Measurements from ENCODE around the gene JAG1.

Gene JAG1

DNA sequence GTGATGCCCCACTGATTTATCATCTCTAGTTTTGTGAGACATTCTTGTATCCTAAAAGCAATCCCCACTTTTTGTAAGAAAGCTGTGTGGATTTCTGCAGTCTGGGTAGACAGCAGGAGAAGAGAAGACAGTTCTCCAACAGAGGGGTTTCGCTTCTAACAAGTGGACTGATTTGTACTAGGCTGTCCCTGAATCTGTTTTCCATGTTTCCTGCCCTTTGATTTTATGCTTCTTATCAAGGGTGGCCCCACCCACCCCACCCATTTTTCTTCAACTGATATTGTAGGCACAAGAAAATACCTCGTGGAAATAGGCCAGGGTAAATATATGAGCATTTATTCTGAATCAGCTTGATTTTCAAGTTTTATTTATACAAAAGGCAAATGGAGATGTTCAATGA is 25.7 kb upstream of the JAG1 start:
- FAIRE-seq, result no peak

DNA sequence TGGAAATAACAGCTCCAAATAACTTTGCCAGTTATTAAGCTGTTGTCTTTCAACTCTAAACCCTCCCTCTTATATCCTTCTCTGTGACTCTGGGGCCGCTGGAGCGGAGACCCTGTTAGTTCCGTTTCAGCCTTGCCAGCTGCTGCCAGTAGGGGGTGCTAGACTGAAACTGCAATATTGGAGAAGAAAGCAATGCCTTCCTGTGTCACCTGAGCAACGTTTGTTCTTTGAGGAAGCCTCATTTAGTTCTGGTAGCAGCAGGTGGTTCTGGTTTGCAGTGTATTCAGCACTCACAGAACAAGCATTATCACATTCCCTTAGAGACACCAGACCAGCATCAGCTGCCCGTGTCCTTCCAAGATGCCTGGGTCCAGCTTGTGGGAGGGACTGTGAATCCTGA is 22.9 kb upstream of the JAG1 start:
- FAIRE-seq, result no peak

DNA sequence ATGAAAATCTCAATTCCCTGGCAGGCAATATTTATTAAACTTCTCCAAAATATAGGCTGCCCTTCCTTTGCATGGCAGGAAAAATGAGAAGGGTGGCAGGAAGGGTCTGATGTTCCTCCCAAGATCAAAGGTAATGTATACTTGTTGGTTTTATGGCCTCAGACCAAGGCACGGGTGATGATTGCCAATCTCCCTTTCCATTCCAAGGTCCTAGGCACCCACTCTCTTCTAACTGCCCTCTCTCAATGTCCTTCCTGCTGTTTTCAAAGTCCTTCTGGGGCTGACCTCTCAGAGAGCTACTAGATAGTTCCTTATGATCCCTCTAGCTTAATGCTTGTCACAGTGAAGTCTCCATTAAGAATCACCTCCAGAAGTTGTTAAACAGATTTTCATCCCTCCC is 15.6 kb upstream of the JAG1 start:
- no peak for FAIRE-seq

DNA sequence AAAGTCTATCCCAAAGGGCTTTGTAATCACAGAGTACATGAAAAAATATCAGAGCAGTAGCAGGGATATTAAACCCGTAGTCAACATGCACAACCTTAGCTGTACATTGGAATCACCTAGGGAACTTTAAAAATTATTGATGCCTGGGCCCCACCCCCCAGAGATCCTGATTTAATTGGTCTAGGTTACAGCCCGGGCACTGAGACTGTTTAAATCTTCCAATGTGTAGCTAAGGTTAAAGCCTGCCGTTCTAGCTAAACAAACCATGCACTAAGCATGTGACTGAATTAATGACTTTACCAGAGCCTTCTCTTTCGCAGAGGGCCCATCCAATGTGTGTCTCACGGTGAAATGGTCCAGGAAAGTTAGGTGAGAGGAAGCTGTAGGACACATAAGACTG is 14.1 kb upstream of the JAG1 start:
- no peak for FAIRE-seq

DNA sequence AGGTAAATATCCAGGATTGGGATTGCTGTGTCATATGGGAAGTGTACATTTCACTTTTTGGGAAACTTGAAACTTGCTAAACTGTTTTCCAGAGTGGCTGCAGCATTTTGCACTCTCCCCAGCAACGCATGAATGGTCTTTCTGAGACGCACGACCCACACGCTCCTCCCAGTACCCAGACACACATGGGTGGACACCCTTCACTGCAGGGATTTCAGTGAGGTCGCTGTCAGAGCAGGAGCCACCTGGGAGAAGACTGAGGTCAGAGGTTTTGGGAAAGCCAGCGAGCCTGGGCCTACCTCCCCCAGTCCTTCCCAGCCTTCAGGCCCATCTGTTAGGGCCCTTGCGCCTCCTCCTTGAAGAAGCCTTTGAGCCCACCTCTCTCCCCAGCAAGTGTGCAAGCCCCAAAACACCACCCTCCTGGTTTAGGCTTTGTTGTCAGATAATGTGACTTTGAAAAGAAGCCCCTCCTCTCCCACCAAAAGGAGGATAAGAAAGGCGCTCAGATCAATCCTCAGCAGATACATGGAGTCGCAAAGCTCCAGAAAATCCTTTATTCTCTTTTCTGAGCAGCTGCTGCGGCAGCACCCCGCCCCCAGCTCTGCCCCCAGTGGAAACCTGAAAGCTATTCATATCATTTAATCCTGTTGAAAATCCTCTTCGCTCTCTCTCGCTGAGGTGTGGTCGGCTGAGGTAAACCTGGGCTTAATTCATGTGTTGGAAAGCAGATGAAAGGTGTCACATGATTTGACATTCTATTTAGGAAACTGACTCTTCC is 12.7 kb upstream of the JAG1 start:
- FAIRE-seq, result no peak

DNA sequence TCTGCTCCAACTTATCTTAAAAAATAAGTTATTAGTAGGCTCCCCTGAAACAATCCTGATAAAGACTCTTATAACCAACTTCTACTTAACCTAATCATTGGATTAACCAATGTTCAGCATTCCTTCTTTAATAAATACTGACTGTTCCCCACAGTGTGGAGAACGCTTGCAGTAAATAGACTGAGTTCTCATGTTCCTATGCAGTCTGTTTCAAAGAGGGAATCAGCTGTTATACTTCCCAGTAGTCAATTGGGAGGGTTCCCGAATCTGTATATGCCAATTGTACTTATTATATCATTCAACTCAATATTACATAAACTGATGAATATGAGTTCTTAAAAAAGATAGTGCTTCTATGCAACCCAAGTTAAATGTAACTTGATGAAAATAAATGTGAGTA is 9.7 kb upstream of the JAG1 start:
- FAIRE-seq, result no peak

DNA sequence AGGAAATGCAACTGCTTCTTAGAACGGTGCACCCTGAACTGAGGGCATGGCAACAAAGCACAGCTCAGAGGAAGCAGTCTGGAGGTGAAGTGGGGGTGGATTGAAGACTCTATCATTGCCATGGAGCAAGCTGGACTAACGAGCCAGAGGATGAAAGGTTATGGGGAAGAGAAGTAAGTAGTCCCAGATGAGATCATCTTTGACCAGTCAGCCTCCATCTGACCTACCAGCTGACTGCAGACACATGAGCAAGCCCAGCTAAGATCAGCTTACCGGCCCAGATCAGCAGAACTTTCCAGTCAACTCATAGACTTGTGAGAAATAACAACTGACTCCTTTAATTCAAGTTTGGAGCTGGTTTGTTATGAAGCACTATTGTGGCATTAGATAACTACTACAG is 9.1 kb upstream of the JAG1 start:
- no peak for FAIRE-seq

DNA sequence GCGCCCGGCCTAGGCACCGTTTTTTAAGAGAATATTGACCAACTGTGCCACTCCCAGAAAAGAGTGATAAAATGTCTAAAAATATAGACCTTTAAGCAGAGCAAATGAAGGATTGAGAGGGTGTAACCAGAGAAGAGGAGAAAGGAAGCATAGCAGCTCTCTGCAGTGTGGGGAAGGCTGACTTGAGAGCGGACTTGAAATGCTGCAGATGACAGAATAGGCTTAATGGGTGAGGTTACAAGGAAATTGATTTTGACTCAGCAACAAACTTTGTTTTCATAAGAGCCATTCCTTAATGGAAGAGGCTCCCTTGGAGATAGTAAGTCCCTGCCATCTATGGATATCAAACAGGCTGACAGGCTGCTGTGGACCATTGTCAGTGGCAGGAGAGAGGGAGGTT is 7.7 kb upstream of the JAG1 start:
- FAIRE-seq, result no peak

DNA sequence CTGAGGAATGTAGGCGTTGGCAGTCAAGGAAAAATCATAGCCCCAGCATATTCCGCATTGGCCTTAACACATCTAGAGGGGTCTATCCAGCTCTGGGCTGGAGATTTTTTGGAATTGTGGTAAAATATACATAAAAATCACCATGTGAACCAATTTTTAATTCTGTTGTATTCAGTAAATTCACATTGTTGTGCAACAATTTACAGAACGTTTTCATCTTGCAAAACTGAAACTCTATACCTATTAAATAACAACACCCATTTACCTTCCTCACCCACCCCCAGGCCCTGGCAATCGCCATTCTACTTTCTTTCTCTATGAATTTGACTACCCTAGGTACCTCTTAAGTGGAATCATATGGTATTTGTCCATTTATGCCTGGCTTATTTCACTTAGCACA is 6.8 kb upstream of the JAG1 start:
- no peak for FAIRE-seq

DNA sequence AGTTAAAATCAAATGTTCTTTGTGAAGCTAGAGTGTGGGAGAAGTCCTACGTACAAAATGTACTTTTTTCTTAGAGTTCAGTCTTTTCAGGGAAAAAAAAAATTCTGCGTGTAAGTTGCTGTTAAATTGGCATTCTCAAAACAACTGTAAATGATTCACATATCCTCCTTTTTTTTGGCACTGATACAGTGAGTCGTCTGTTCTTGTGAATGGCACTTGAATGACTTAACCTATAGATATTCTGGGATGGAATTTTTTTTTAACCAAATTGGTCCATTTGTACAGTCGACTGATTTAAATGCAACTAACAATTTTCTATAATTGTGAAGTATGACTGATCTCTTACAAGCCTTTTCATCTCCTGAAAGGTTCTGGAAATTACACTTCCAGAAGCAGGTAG is 5.5 kb upstream of the JAG1 start:
- no peak for FAIRE-seq

DNA sequence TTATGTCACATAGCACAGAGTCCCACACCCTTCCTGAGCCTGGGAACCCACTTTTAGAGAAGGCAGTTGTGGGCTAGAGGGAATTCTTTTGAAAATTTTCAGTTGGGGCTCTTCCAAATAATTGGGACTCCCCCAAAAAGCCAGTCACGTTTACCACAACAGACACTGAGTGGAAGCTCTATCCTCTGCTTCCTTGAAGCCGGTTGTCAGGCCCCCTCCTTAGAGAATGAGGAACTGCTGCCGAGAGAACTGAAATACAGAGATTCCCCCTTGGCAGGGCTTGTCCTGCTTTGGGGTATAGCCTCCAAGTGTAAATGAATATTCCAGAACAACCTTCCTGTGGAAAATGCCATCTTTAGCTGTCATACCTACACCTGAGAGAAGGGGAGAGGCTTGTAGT is 2.7 kb upstream of the JAG1 start:
- no peak for FAIRE-seq

DNA sequence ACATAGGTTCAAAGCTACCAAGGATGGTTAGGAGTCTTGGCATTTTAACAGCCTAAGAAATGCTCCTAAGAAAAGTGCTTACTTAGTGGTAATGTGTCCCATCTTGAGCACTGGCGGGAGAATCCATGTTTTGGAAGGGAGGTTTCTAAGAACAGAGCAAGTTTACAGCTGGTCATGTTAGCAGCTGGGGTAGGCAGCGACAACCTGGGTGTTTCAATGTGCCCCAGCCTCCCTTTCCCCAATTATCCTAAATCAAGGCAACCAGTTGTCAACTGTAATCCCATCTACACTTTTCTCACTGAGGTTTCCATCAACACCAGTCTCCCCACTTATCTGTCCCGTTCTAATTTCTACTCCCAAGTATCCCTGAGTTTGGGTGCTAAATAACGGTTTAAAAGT is 1.6 kb upstream of the JAG1 start:
- FAIRE-seq, result no peak

DNA sequence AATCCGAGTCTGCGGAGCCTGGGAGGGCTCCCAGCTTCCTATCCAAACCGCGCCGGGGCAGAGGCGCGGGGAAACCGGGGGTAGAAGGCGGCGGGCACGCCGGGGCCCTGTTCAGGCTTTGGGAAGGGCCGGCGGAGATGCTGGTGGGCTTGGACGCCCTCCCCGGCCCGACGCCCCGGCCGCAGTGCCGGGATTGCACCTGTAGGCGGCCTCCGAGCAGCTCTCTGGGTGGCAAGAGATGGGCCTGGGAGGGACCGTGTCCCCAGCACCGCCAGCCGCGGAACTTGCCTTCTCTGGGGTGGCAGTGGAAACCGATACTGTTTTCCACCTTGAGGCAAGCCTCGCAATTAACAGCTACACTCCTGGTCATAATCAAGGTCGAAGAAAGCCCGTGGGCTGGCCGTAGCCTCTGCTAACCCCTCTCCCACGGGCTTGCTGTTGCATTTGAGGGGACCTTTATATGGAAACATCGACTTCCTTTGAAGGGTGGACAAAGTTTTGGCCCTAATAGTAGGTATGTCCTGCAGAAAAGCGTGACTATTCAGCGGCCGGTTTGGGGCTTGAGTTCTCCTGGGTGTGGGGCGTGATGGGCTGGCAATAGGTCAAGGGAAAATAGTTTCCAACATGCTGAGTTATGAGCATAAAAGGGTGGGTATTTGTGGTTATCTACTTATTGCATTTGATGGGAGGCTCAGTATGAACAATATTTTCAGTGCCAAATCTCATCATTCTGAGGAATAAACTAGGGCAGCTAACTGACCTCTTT is 1.1 kb upstream of the JAG1 start:
- FAIRE-seq, result no peak

DNA sequence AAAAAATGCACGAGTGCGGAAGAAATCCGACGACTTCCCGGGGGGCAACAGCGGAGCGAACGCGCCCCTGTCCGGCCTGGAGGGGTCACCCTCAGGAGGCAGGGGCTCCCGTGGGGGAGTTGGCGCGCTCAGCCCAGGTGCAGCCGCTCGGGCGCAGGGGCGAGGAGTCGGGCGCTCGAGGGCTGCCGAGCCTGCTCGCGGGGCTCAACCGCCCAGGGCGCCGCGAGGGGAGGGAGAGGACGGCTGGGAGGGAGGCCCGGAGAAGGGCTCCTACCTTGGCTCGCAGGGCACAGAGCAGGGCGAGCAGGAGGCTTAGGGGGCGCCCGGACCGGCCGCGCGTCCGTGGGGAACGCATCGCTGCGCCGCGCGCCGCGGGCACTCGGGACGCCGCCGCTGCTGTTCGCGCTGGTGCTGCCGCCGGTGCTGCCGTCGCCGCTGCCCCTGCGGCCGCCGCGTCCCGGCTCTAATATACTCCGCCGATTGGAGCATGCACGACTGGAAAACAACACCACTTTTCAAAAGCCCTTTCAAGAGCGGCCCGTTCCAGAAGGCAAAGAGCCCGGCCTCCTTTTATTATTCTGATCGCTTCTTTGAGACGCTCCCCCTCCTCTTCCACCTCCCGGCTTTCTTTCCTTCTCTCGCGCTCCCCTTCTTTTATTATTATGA is 490 bp downstream of the JAG1 start:
- no peak for FAIRE-seq

DNA sequence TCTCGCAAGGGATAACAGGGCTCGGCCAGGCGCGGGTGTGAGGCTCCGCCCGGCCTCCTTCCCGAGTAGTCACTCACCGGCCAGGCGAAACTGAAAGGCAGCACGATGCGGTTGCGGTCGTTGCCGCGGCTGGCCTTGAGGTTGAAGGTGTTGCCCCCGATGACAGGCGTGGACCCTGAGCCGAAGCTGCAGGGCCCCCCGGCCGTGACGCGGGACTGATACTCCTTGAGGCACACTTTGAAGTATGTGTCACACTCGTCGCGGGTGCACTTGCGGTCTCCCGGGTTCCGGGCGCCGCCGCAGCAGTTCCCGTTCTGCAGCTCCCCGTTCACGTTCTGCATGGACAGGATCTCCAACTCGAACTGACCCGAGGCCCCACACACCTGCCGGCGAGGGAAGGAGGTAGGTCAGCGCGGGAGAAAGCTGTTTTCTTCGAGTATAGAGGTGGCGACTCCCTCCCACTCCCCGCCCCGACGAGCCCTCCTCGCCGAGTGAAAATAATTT is 1.1 kb downstream of the JAG1 start:
- no peak for FAIRE-seq

DNA sequence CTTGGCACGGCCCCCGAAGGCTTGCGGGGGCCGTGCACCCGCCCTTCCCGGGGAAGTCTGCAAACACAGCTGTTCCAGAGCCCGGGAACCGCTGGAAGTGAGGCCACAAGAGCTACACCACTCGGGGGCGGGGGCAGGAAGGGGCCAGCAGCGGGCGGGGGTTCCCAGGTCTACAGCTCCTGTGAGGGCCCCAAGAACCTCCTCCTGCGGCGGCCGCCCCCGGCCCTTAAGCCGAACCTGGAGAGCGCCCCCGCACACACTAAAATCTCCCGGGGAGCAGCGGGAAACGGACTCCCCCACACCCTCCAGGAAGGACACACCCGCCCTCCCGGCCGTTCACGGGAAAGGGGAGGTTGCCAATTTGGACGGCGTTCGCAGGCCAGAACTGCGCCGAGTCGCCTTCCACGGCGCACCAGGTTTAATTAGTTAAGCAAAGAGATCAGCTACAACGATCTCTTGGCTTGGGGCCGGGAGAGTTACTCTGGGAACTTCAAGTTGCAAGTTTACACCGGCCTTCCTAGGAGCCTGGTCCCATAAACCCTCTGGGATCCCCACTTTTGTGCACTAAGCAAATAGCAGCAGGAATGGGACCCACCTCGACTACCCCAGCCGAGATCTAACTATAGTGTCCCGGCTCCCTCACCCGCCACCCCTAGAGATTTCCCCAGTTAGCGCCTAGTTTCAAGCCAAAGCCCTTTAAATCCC is 1.7 kb downstream of the JAG1 start:
- FAIRE-seq, result no peak

DNA sequence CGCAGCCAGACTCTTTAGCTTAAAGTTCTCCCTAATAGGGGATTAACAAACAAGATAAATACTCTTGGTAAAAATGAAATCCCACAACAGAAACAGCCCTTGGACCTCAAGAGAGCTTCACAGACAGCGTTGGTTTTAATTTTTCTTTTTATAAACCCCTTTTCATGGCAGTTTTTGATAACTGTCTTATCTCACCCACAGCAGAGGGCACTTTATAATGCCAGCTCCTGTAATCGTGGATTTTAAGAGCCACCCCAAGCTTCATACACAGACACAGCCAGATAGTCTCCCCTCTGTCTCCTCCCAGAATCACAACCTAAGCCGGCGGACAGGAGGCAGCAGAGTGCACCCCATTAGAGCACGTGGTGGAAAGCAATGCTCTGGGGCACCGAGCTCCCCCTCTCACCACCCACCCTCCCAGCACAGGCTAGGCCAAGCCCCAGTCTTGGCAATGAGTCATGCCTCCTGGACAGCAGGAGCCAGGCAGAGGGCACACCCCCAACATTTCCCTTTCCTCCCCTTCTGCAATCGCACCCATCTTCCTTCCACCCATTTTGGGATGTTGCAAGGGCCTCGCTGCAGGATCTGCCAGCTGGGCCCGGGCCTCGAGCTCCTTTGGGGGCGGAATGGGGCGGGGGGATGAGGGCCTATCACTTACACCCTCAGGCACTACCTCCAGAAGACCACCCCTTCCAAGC is 2.4 kb downstream of the JAG1 start:
- FAIRE-seq, result no peak

DNA sequence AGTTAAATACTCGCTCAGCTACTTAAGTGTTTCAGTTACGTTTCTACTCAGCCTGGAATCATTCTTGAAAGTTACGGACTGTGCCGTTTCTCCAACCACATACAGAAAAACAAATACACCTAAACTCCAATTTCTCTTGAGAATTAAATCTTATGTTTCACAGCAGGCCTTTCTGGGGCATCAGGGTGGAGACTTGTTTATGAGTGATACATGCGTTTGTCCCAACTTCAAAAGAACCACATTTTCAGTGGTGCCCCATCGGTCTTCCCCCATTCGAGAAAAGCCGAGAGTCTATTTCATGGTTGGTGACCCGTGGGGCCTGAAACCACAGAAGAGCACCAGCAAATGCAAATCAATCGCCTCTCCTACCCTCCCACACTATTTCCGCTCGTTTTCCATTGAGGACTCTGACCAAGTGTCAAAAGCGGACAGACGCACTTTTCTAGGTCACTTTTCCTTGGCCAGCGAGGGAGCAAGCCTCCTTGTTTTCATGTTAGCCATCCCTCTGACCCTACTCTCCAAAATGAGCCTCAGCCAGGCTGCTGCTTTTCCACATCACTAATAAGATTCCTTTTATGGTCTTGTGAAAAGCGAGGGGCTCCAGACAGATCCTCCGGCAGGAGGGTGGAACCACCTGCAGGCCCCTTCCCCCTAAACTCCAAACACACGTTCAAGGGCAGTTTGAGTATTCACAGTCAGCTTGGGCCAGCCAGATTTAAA is 3.1 kb downstream of the JAG1 start:
- FAIRE-seq, result no peak

DNA sequence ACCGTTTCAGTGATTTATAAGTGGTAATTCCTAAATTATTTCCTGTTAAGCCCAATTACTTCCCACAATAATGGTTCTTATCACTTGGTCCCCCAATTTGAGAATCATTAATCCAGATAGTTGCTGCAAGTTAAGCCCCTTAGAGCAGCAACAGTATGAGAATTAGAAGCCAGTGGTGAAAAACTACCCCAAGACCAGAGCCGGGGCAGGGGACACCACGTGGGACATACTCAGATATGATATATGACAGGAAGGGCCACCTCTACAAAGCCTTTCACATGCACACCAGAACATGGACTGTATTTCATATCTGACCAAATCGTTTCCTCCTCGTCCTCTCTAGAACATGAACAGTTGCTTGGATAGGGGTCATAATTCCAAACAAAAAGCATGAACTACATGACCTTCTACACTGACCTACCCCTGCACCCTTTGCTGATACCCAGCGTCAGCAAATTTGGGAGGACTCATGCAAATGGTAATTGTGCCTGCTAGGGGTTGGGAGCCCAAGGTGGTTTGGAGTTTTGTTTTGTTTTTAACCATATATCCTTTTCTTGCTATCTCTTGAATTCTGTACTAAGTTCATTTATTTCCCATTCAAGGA is 3.9 kb downstream of the JAG1 start:
- no peak for FAIRE-seq

DNA sequence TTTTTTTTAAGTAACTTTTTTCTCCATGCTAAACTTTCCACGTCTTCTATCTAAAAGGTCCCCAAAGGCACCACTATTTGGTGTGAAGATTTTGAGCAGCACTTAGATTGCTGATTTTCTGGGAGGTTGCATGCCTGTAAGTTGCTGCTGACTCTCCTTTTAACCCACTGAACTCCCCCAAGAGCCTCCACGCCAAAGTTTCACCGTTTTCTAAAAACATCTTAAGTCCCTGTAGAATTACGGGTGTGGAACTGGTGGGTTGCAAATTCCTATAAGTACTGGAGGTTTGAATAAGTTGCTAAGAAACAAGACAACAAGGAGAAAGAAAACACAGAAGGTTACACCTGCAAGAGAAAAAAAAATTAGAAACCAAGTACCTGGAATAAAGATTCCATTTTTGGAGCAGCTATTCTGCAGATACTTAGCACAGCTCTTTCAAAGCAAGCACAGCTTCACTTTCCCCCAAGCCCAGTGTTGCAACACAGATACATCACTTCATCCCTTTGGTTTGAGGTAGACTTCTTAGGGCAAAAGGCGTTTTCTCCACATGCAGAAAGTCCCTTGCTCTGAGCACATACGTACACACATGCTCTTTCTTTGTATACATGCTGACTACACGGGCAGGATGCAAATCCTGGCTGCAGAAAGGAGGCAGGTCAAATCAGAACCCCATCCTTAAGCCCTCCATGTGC is 5.0 kb downstream of the JAG1 start:
- FAIRE-seq, result no peak

All from endometrium (tissue), 2 donors.